GM19099 (cell line): ENCODE measurements around the gene BEND6.

Experiments used
- POLR2A ChIP-seq: IDR thresholded peaks from 3 replicates; pipeline ENCODE4 v1.6.1; 2011; ENCODE audit warnings: low read depth; ENCODE audit not compliant: insufficient read length; ENCODE audit errors: extremely low read depth

Gene BEND6

DNA sequence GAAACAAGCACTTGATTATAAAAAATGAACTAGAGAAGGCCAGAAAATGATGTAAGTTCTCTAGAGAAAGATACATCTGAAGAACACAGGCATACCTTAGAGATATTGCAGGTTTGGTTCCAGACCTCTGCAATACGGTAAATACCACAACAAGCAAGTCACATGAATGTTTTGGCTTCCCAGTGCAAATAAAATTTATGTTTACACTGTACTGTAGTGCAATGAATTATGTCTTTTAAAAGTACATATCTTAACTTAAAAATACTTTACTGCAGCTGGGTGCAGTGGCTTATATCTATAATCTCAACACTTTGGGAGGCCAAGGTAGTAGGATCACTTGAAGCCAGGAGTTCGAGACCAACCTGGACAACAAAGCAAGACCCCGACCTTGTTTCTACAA is 80.6 kb downstream of the BEND6 start:
- TF ChIP-seq POLR2A = no peak

DNA sequence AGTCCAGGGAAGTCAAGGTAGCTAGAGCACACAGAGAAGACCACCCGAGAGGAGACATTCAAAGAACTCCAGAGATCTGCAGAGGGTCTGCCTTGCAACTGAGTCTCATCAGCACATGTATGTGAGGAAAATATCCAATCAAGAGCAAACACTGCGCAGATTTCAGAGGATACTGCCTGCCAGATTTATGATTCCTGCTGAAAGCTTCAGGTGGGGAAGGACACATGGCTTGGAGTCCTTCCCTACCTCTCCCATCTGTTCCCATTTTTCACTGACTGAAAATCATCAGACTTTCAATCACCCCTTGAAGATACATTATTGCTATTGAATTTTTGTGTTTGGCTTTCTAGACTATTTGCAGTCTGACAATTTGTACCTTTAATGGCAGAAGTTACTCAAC is 84.0 kb downstream of the BEND6 start:
- TF ChIP-seq POLR2A = no peak

DNA sequence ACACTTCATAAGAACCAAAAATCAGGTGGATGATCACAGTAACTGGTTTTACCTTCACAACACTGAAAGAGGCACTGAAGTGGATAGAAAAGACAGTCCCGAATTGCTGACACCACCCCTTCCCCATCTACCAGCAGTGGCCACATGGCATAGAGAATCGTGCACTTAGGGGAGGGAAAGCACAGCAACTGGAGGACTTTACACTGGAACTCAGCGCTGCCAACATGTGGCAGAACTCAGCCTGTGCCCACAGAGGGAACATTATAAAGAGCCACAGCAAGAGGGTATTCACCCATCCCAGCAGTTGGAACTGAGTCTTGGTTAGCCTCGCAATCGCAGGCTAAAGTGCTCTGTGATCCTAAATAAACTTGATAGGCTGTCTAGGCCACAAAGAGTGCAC is 85.1 kb downstream of the BEND6 start:
- no peak for TF ChIP-seq POLR2A

DNA sequence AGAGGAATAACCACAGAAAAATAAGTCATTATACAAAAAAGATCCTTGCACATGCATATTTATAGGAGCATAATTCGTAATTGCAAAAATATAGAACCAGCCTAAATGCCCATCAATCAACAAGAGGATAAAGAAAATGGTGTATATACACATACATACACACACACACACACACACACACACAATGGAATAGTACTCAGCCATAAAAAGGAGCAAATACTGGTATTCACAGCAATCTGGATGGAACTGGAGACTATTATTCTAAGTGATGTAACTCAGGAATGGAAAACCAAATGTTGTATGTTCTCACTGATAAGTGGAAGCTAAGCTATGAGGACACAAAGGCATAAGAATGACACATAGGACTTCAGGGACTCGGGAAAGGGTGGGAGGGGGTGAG is 89.7 kb downstream of the BEND6 start:
- no peak for TF ChIP-seq POLR2A

DNA sequence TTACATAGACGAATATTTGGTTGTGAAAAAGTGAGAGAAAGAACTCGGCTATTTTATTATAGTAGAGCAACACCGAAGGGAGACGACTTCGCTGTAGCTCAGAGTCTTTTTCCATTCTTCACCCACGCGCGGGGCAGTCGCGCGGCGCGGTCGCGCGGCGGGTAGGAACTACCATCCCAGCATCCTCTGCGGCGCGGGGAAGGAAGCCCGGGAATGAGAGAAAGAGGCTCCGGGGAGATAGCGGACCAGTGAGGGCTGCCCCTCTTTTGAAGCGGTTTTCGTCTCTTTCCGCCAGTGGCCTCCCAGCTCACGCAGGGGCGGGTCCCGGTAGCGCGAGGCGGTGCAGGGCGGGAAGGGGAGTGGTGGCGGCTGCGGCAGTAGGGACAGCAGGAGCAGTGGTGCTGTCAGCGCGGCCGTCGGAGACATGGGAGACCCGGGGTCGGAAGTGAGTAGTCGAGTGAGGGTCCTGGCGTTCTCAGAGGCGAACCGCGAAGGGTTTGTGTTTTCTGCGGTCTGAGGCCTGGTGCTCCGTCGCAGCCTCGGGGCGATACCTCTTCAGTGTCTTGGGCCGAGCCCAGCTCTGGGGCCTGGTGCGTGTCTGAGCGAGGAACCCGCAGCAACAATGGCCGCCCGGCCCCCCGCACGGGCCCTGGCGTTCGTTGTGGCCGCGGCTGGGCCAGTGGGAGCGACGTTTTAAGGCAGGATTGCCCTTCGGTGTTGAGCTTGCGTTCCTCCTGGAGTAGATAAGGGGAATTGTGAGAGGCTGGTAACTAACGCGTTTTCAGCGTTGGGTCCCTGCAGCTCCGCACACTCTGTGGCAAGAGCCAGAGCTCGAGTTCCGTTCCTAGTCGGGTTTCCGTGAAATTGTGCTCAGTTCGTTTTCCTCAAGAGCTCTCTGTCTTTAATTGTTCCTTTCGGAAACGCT is 91.7 kb downstream of the BEND6 start, which contains the start of gene KIAA1586:
TSS of gene KIAA1586 (plus strand) at position 362 of the 925 bp plus-strand sequence. CDS start at position 425, 63 bp downstream.
- TF ChIP-seq POLR2A = peak; percentile 68

DNA sequence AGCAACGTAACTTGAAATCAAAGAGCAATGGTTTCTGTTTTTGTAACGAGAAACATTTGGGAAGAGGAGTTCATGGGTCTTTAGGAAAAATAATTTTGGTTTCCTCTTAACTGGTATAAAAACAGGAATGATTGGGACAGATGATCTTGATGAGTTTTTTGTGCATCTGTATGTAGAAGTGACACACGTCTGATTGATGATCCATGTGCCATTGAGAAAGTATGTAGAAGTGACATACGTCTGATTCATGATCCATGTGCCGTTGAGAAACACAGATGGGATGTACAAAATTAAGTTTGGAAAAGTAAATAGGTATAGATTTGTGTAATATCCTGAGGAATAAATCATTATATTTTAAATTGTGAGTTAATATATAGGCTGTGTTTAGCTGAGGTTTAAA is 93.7 kb downstream of the BEND6 start:
- TF ChIP-seq POLR2A = no peak

DNA sequence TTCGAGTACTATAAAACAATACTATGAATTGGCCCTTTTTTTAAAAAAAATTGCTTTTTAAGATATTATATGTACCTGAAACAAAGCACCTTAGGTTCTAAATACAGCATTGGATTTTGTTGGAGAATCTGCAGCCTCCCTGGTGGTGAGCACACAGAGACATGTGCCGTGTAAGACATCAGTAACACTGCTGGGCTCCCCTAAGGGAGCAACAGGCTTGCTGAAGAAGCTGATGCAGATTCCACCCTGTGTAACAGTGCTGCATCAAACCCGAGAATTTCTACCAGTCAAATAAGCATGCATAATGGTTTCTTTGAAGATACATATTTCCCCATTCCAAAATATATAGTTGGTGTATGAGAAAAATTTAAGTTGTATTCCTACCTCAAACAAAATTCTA is 108.9 kb downstream of the BEND6 start:
- no peak for TF ChIP-seq POLR2A

DNA sequence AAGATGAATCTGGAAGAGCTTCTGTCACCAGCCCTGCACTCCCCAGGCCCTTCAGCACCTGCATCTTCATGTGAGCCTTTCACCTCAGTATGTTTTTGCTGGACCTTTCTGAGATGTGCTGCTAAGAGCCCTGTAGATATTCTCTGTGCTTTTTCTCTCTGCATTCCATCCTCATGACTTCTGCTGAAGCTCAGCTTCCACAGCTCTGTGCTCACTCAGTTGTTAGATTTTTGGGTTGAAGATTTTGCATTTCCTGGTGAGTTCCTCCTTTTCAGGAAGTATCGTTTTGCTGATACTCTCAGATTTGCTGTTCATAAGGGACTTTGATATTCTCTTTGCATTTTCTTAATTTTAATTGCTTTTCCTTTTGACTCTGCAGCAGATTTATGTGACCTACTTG is 109.9 kb downstream of the BEND6 start:
- no peak for TF ChIP-seq POLR2A

DNA sequence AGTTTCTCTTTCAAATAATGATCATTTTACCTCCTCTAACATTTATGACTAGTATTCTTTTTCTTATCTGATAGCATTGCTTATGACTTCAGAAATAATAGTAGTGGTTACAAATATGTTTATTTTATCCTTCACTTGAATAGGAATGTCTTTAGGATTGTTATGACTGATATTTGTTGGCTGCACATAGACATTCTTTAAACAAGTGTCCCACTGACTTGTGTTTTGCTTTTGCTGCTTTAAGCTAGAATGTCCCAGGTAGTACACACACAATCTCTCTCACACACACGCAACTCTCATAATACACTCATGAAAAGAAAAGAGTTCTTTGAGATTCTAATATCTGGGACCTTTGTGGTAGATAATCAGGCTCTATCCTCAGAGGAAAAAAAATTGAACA is 113.2 kb downstream of the BEND6 start:
- TF ChIP-seq POLR2A = no peak

DNA sequence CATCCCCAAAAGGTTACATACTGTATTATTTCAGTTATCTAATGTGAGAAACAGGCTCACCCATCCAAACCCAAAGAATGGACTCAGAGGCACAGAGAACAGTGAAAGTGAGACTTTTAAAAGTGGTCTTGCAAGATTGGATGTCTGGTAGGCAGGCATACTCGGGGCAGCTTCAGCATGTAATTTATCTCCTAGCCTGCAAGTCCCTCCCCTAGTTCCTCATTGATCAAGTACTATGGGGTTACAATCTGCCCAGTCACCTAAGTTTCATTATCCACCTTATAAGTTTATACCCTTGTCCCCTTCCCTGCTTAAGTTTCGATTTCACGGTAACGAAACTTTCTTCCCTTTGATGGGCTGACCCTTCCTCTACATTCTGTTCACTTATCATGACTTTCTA is 114.3 kb downstream of the BEND6 start:
- no peak for TF ChIP-seq POLR2A

DNA sequence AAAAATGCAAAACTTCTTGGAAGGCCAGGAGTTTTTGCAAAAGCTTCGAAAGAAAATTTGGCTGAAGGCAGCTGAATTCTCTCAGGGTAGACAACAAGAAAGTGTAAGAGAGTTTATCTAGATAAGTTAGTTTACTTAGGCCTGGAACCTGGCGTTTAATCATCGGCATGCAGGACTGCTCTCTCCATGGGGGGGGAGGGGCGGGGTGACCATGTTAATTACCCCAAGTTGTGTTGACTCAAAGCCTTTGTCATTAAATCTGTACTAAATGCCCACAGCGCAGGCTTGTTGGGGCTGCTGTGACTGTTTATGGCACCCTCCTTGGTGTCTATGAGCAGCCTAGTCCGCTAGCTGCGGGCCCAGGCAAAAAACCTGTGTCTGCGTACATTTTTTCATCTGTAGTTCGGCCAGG is 115.0 kb downstream of the BEND6 start:
- no peak for TF ChIP-seq POLR2A

DNA sequence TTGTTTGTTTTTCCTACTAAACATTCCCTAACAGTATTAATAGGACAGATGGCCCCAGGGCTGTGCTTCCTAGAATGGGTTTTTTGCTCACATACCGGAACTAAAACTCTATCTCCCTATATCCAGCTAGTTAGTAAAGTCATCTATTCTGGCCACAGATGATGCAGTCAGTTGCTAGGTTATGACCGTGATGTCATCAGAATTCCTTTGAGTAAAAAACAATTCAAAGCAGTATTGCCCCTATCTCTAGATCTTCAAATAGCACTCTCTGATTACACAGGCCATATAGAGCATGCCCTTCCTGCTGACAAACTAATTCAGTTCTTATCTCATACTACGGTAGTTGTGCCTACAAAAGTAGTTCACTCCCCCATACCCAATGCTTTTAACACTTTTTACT is 117.2 kb downstream of the BEND6 start:
- no peak for TF ChIP-seq POLR2A

DNA sequence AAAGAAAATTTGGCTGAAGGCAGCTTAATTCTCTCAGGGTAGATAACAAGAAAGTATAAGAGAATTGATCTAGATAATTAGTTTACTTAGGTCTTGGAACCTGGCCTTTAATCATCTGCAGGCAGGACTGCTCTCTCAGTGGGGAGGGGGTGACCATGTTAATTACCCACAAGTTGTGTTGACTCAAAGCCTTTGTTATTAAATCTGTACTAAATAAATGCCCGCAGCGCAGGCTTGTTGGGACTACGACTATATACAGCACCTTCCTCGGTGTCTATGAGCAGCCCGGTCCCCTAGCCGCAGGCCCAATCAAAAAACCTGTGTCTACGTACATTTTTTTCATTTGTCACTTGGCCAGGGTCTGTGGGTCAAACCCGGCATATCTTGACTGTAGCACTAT is 119.5 kb downstream of the BEND6 start:
- no peak for TF ChIP-seq POLR2A

DNA sequence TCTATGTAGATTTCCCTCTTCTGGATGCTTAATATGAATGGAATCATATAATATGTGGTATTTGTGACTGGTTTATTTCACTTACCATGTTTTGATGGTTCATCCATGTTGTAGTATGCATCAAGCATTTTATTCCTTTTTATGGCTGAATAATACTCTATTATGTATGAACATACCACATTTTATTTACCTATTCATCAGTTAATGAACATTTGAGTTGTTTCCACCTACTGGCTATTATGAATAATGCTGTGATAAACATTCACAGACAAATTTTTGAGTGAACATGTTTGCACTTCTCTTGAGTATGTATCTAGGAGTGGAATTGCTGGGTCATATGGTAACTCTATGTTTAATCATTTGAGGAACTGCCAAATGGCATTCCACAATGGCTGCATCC is 120.2 kb downstream of the BEND6 start:
- no peak for TF ChIP-seq POLR2A
